Esophagus muscularis mucosa (tissue), 4 donors: Measurements from ENCODE around the gene SLC35C1. TPM values are rescaled to one million over a fixed set of nuclear protein-coding genes. Genes with fewer than 3 reads are reported as not detected.

Source experiments
- DNase-seq: peaks from one replicate; pipeline ENCODE4 v3.0.0-alpha.2; 2017; ENCODE audit errors: extremely low spot score
- H3K27ac ChIP-seq, 4 donors: fragments of 200-600 bp; sonication (generic); replicated peaks in 1 of 4; 1 replicate in 3 of 4; 2 replicates in 1 of 4; pipeline ENCODE4 v1.5.1; 2016 to 2019; ENCODE audit warnings: mild to moderate bottlenecking in 1 of 4
- H3K27me3 ChIP-seq, 4 donors: fragments of 200-600 bp; sonication (generic); one replicate each; pipeline versions ENCODE4 v1.5.1 to v1.6.0; 2016 to 2019
- H3K36me3 ChIP-seq, 4 donors: fragments of 200-600 bp; sonication (generic); one replicate each; pipeline ENCODE4 v1.5.1; 2016 to 2019
- H3K4me1 ChIP-seq, 4 donors: fragments of 200-600 bp; sonication (generic); one replicate each; pipeline ENCODE4 v1.5.1; 2016 to 2019
- H3K4me3 ChIP-seq, 4 donors: fragments of 200-600 bp; sonication (generic); 1 replicate in 2 of 4; 2 replicates in 2 of 4; pipeline ENCODE4 v1.5.1; 2016 to 2019; ENCODE audit warnings: mild to moderate bottlenecking in 4 of 4, moderate library complexity in 1 of 4
- H3K9me3 ChIP-seq, 4 donors: fragments of 200-600 bp; sonication (generic); 1 replicate in 3 of 4; 2 replicates in 1 of 4; pipeline ENCODE4 v1.5.1; 2016 to 2019
- EP300 ChIP-seq: sonication (generic); formaldehyde crosslinking; IDR thresholded peaks from one replicate; pipeline ENCODE4 v1.6.1; 2017; ENCODE audit warnings: antibody characterized with exemption
- POLR2A ChIP-seq: fragments of 450-650 bp; IDR thresholded peaks from one replicate; pipeline ENCODE4 v1.6.1; 2017; ENCODE audit warnings: antibody characterized with exemption, moderate library complexity, mild to moderate bottlenecking, low read depth
- POLR2AphosphoS5 ChIP-seq, 2 donors: sonication (generic); formaldehyde crosslinking; IDR thresholded peaks; one replicate each; pipeline ENCODE4 v1.6.1; 2017; ENCODE audit warnings: antibody characterized with exemption in 2 of 2
- WGBS: methylation state at CpG from one replicate; pipeline ENCODE4 v1.1.5; 2018; 5-methylcytosine and 5-hydroxymethylcytosine counted together
- intact Hi-C: fragments of 100-400 bp; cut with DNase I; formaldehyde crosslinking; loops from one replicate; pipeline ENCODE4 v1.15.1; 2023
- total RNA-seq, 4 donors: library from RNA; depleted of rRNA; stranded (reverse); fragments of >200 nt; gene quantifications; one replicate each; pipeline versions ENCODE4 v1.1.0 to v1.2.1, GENCODE V29; 2016
- TF ChIP-seq, protein P1 (sequence below), 3 experiments: fragments of 200-600 bp in 2 of 3; fragments of 450-650 bp in 1 of 3; sonication (generic) in 2 of 3; IDR thresholded peaks; one replicate each; pipeline ENCODE4 v1.5.1; 2017 to 2019; ENCODE audit warnings: antibody characterized with exemption in 3 of 3, mild to moderate bottlenecking in 2 of 3, moderate library complexity in 1 of 3

Gene SLC35C1
- total RNA-seq, 4 donors from 2014 or later, result 9.6 to 18.0 (median 13.1) TPM

DNA sequence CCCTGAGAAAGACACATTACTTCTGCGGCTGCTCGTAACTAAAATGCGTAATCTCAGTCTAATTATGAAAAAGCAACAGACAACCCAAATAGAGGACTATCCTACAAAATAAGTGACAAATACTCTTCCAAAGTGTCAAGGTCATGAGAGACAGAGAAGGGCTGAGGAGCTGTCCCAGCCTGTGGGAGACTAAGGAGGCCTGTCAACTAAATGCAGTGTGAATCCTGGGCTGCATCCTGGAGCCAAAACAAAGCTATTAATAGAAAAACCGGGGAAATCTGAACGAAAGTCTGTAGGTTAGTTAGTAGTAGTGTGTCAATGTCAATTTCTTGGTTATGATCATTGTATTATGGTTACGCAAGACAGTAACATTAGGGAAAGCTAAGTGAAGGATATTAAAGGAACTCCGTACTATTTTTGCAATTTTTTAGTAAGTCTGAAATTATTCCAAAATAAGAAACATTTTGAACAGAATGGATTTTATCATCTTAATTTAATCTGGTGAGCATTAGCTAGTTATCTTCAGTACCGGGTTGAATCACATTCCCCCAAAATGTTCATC, 39.8 kb upstream of the SLC35C1 start:
- 75% methylated on average over 8 of the region's 8 CpGs for WGBS
- Histone ChIP-seq H3K4me1 (no peaks in the 10 kb centered on the region), H3K4me3 (no peak overlapping the region), H3K36me3 (no peaks in the 10 kb centered on the region), H3K27ac (no peak overlapping the region), H3K9me3 (no peaks in the 10 kb centered on the region), H3K27me3 (no peaks in the 10 kb centered on the region)
- no peak for DNase-seq
- intact Hi-C loops, result no loop called here
- no peak for TF ChIP-seq EP300

DNA sequence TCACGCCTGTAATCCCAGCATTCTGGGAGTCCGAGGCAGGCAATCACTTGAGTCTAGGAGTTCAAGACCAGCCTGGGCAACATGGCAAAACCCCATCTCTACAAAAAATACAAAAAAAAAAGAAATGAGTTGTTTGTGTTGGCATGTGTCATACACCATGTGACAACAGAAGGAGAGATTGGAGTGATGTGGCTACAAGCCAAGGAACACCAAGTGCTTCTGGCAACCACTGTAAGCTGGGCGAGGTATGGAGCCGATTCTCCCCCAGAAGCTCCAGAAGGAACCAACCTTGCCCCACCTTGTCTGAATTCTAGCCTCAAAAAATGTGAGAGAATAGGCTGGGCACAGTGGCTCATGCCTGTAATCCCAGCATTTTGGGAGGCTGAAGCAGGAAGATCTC, 39.1 kb upstream of the SLC35C1 start:
- Histone ChIP-seq H3K27me3 (no peaks in the 10 kb centered on the region), H3K36me3 (no peaks in the 10 kb centered on the region), H3K4me3 (no peak overlapping the region), H3K9me3 (no peaks in the 10 kb centered on the region), H3K27ac (no peak overlapping the region), H3K4me1 (no peaks in the 10 kb centered on the region)
- intact Hi-C loops, result no loop called here
- 91% methylated on average over 4 of the region's 4 CpGs for WGBS
- TF ChIP-seq EP300 (no peak), POLR2A (no peak), POLR2AphosphoS5 (IDR thresholded peaks at IDR 0.05) (no peak)
- TF ChIP-seq, protein P1, sequence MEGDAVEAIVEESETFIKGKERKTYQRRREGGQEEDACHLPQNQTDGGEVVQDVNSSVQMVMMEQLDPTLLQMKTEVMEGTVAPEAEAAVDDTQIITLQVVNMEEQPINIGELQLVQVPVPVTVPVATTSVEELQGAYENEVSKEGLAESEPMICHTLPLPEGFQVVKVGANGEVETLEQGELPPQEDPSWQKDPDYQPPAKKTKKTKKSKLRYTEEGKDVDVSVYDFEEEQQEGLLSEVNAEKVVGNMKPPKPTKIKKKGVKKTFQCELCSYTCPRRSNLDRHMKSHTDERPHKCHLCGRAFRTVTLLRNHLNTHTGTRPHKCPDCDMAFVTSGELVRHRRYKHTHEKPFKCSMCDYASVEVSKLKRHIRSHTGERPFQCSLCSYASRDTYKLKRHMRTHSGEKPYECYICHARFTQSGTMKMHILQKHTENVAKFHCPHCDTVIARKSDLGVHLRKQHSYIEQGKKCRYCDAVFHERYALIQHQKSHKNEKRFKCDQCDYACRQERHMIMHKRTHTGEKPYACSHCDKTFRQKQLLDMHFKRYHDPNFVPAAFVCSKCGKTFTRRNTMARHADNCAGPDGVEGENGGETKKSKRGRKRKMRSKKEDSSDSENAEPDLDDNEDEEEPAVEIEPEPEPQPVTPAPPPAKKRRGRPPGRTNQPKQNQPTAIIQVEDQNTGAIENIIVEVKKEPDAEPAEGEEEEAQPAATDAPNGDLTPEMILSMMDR (IDR thresholded peaks at IDR 0.05), result no peak
- no peak for DNase-seq

DNA sequence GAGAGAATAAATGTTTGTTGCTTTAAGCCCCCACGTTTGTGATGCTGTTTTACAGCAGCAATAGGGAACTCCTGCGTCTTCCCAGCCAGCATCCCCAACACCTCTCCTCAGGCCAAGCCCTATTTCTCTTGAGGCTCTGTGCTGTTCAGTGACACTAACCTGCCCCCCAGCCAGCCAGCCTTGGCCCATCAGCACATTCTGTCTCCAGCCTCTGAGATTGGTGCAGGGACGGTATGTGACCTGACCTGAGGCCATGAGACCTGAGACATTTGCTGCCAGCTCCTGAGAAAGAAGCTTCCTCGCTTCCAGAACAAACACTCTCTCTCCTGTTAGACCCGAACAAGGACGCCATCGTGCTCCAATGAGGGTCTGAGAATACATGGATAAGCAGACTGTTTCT, 38.5 kb upstream of the SLC35C1 start:
- no peak for DNase-seq
- TF ChIP-seq, protein P1 (IDR thresholded peaks at IDR 0.05), result no peak
- TF ChIP-seq POLR2A, result no peak
- no peak for TF ChIP-seq POLR2AphosphoS5 (IDR thresholded peaks at IDR 0.05)
- no peak for TF ChIP-seq EP300
- H3K4me1 ChIP-seq, result peaks cover 0 to 5% (median 0%) of the 10 kb centered on the region in 4 donors
- H3K9me3 ChIP-seq, result no peaks in the 10 kb centered on the region
- 62% methylated on average over 7 of the region's 7 CpGs for WGBS
- no peak overlapping the region for H3K4me3 ChIP-seq
- H3K27ac ChIP-seq, result no peak overlapping the region
- no peaks in the 10 kb centered on the region for H3K36me3 ChIP-seq
- intact Hi-C loops, result no loop called here
- H3K27me3 ChIP-seq, result no peaks in the 10 kb centered on the region

DNA sequence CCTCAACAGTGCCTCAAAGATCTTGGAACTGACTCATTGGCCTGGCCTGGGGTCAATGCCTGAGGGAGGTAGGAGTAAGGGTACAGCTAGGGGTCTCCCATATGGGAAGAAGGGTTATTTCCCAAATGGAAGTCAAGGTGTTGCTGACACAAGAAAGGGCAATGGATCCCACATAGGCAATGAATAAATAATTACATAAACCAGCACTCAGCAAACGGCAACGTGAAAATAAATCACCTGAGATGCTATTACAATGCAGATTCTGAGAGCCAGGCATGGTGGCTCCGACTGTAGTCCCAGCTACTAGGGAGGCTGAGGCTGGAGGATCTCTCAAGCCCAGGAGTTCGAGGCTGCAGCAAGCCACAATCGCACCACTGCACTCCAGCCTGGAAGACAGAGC, 36.5 kb upstream of the SLC35C1 start:
- Histone ChIP-seq H3K4me3 (no peak overlapping the region), H3K27ac (no peak overlapping the region)
- intact Hi-C loops, result no loop called here

DNA sequence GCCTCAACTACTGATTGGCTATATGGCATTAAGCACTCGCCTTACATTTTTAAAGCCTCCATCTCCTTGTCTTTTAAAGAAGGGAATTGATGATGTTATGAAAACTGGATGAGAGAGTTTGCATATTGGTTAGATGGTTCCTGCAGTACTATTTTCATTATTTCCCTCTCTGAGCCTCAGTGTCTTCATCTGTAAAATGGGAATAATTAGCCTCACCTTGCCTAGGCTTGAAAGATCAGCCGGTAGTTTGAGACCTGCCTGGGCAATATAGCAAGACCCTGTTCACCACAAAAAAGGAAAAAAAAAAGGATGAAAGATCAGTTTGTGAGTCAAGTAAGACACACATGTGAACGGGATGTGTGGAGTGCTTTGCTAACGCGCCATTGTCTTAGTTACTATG, 35.0 kb upstream of the SLC35C1 start:
- intact Hi-C loops, result loop anchor here (2.0 to 5.0 kb wide), 2 partner anchors 108 to 399 kb away; no protein-coding TSS in a partner anchor
- no peak overlapping the region for H3K27ac ChIP-seq
- no peak for DNase-seq
- no peak overlapping the region for H3K4me3 ChIP-seq
- no peaks in the 10 kb centered on the region for H3K36me3 ChIP-seq
- 89% methylated on average over 5 of the region's 5 CpGs for WGBS
- H3K9me3 ChIP-seq, result no peaks in the 10 kb centered on the region
- no peaks in the 10 kb centered on the region for H3K27me3 ChIP-seq
- TF ChIP-seq POLR2A (no peak), POLR2AphosphoS5 (IDR thresholded peaks at IDR 0.05) (no peak), EP300 (no peak)
- TF ChIP-seq, protein P1 (IDR thresholded peaks at IDR 0.05), result no peak
- peaks cover 4 to 14% (median 7%) of the 10 kb centered on the region in 4 donors for H3K4me1 ChIP-seq

More for the DNA sequence above, 36.5 kb upstream of the SLC35C1 start:
- no peaks in the 10 kb centered on the region for H3K27me3 ChIP-seq
- DNase-seq, result no peak
- H3K36me3 ChIP-seq, result no peaks in the 10 kb centered on the region
- TF ChIP-seq POLR2A (no peak), POLR2AphosphoS5 (IDR thresholded peaks at IDR 0.05) (no peak), EP300 (no peak)
- TF ChIP-seq, protein P1 (IDR thresholded peaks at IDR 0.05), result no peak
- no peaks in the 10 kb centered on the region for H3K9me3 ChIP-seq
- 91% methylated on average over 5 of the region's 5 CpGs for WGBS
- peaks cover 4 to 14% (median 7%) of the 10 kb centered on the region in 4 donors for H3K4me1 ChIP-seq
